Mesendoderm (in vitro differentiated cells): ENCODE measurements around the gene GRIK4.
A peak's percentile ranks its signal among the peaks of the same experiment; 100 is the strongest.
"Not testable (repeated sequence)": the region's sequence is repeated elsewhere in the genome, so short reads cannot be mapped to it uniquely, and the experiment has no call there.

ENCODE experiments used
- DNase-seq: peaks from one replicate; pipeline ENCODE4 v3.0.0; 2013
- H2AK5ac ChIP-seq: 2 replicates; pipeline ENCODE4 v1.6.1; 2013; ENCODE audit warnings: low read length, inconsistent platforms
- H2BK120ac ChIP-seq: 2 replicates; pipeline ENCODE4 v1.6.1; 2013; ENCODE audit warnings: low read depth, mild to moderate bottlenecking, low read length, moderate library complexity, mixed read lengths
- H2BK15ac ChIP-seq: replicated peaks from 2 replicates; pipeline ENCODE4 v1.6.1; 2013; ENCODE audit warnings: low read depth, mild to moderate bottlenecking, moderate library complexity
- H2BK5ac ChIP-seq: 2 replicates; pipeline ENCODE4 v1.6.1; 2013; ENCODE audit warnings: low read length, inconsistent platforms
- H3K18ac ChIP-seq: 2 replicates; pipeline ENCODE4 v1.6.1; 2013; ENCODE audit warnings: mild to moderate bottlenecking, low read length, mixed read lengths
- H3K23ac ChIP-seq: one replicate; pipeline ENCODE4 v1.6.1; 2013; ENCODE audit warnings: low read length
- H3K27ac ChIP-seq: 2 replicates; pipeline ENCODE4 v1.5.1; 2013; ENCODE audit warnings: low read depth, mild to moderate bottlenecking, inconsistent platforms, low read length, moderate library complexity
- H3K27me3 ChIP-seq: 2 replicates; pipeline ENCODE4 v1.6.1; 2013; ENCODE audit warnings: low read length, control low read depth, mild to moderate bottlenecking, inconsistent platforms; ENCODE audit not compliant: insufficient read depth, poor library complexity
- H3K36me3 ChIP-seq: 2 replicates; pipeline ENCODE4 v1.6.1; 2013; ENCODE audit warnings: low read length, inconsistent platforms; ENCODE audit not compliant: control insufficient read depth, insufficient read depth
- H3K4ac ChIP-seq: one replicate; pipeline ENCODE4 v1.6.1; 2013; ENCODE audit warnings: low read depth, mild to moderate bottlenecking, low read length, moderate library complexity
- H3K4me1 ChIP-seq: 2 replicates; pipeline ENCODE4 v1.6.1; 2013; ENCODE audit warnings: low read depth, low read length, inconsistent platforms; ENCODE audit not compliant: control insufficient read depth
- H3K4me2 ChIP-seq: 2 replicates; pipeline ENCODE4 v1.6.1; 2013; ENCODE audit warnings: low read length
- H3K4me3 ChIP-seq: 2 replicates; pipeline ENCODE4 v1.5.1; 2013; ENCODE audit warnings: mild to moderate bottlenecking, low read length
- H3K56ac ChIP-seq: one replicate; pipeline ENCODE4 v1.6.1; 2013; ENCODE audit warnings: low read length
- H3K79me1 ChIP-seq: 2 replicates; pipeline ENCODE4 v1.6.1; 2013; ENCODE audit warnings: low read length, inconsistent platforms
- H3K79me2 ChIP-seq: 2 replicates; pipeline ENCODE4 v1.6.1; 2013; ENCODE audit warnings: mild to moderate bottlenecking, low read length; ENCODE audit not compliant: control insufficient read depth, insufficient read depth
- H3K9ac ChIP-seq: 2 replicates; pipeline ENCODE4 v1.6.1; 2013; ENCODE audit warnings: low read length, inconsistent platforms
- H4K5ac ChIP-seq: one replicate; pipeline ENCODE4 v1.6.1; 2013; ENCODE audit warnings: low read length
- H4K8ac ChIP-seq: one replicate; pipeline ENCODE4 v1.6.1; 2013; ENCODE audit warnings: low read depth, mild to moderate bottlenecking, control low read depth, low read length, moderate library complexity
- WGBS: extraction: QIAGEN DNeasy Blood & Tissue Kit; methylation state at CpG from one replicate; pipeline ENCODE4 v1.1.7; 2013; ENCODE audit warnings: low lambda C conversion rate, missing lambda C conversion rate; ENCODE audit not compliant: insufficient coverage; ENCODE audit errors: extremely low coverage; 5-methylcytosine and 5-hydroxymethylcytosine counted together

The GRIK4 gene

DNA sequence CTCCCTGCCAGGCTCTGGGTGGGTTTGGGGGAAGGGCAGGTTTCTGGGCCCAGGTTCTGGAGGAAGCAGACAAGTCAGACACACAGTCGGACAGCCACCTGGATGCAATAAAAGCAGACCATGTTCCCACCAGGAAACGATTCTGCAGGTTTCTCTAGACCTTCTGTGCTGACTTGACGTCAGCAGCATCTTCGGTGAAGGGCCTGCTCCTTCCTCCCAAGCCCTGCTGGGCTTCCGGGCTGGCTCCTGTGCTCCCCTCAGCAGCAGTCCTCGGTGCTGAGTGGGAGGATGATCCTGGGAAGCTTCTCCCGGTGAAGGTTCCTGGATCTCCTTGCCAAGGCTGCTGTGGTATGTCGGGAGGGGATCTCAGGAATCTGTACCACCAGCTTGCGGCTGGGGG lies 240.0 kb downstream of the GRIK4 start:
- no CpG with 5 or more reads among the region's 9 CpGs for WGBS
- H3K23ac ChIP-seq: no peak overlapping the region

DNA sequence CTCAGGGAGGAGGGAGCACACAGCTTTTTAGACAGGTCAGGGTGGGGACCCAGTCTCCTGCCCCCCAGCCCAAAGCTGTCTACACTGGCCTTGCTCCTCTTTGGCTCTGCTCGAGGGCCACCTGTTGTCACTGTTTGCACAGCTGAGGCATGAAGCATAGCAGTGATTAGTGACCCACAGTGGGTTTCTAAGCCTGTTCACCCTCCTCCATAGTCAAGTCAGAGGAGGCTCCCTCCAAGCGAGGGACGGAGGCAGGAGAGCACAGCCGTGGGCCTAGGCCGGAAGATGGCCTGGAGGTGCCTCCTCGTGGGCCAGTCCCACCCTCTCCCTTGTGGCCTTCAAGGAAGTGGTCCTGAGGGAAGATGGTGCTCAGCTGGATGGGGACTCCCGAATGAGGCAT lies 241.1 kb downstream of the GRIK4 start:
- H2BK15ac ChIP-seq: no peak overlapping the region

More for the DNA sequence above, 240.0 kb downstream of the GRIK4 start:
- Histone ChIP-seq H3K4me2 (no peak overlapping the region), H4K5ac (no peak overlapping the region), H3K27ac (no peak overlapping the region), H3K4me3 (no peak overlapping the region), H2BK120ac (no peak overlapping the region), H3K9ac (no peak overlapping the region), H3K27me3 (no peaks in the 10 kb centered on the region), H3K36me3 (no peaks in the 10 kb centered on the region), H3K56ac (no peak overlapping the region), H2BK15ac (no peak overlapping the region), H3K4ac (no peak overlapping the region), H3K4me1 (peaks cover 2% of the 10 kb centered on the region), H3K79me2 (no peaks in the 10 kb centered on the region), H3K79me1 (no peaks in the 10 kb centered on the region), H2BK5ac (no peak overlapping the region), H2AK5ac (no peak overlapping the region), H4K8ac (no peak overlapping the region), H3K18ac (no peak overlapping the region)
- no peak for DNase-seq

DNA sequence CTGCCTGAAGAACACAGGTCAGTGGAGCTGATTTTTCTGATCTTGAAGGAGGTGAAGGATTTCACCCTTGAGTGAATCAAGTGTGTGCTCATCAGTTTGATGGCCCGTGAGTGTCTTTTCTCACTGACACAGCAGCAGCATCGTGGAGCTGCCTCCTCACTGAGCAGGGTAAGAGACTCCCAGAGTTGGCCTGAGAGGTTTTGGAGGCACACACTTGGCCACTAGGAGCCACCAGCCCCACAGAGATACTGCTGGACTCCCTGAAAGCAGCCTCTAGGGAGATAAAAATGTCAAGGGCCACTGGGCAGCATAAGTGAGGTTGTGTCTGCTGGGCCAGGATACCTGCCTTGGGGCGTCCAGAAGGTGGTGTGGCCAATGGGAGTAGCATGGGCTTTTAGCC lies 245.4 kb downstream of the GRIK4 start:
- H3K36me3 ChIP-seq: no peaks in the 10 kb centered on the region
- no peak overlapping the region for H4K5ac ChIP-seq
- H3K23ac ChIP-seq: no peak overlapping the region
- H3K27me3 ChIP-seq: no peaks in the 10 kb centered on the region
- no peak overlapping the region for H2BK120ac ChIP-seq
- no peaks in the 10 kb centered on the region for H3K79me1 ChIP-seq
- H3K4ac ChIP-seq: no peak overlapping the region
- no peak overlapping the region for H3K18ac ChIP-seq
- no peak overlapping the region for H3K4me2 ChIP-seq
- H3K4me3 ChIP-seq: no peak overlapping the region
- H2BK15ac ChIP-seq: no peak overlapping the region
- H3K4me1 ChIP-seq: no peaks in the 10 kb centered on the region
- DNase-seq: peak; percentile 43
- no peak overlapping the region for H3K9ac ChIP-seq
- H2AK5ac ChIP-seq: no peak overlapping the region
- no peaks in the 10 kb centered on the region for H3K79me2 ChIP-seq
- H2BK5ac ChIP-seq: no peak overlapping the region
- no peak overlapping the region for H4K8ac ChIP-seq
- H3K27ac ChIP-seq: no peak overlapping the region
- no peak overlapping the region for H3K56ac ChIP-seq
- WGBS: no CpG with 5 or more reads among the region's 3 CpGs

More for the DNA sequence above, 241.1 kb downstream of the GRIK4 start:
- H3K4ac ChIP-seq: no peak overlapping the region
- H4K8ac ChIP-seq: no peak overlapping the region
- no peak overlapping the region for H3K27ac ChIP-seq
- H2BK5ac ChIP-seq: no peak overlapping the region
- H3K56ac ChIP-seq: no peak overlapping the region
- H3K79me1 ChIP-seq: no peaks in the 10 kb centered on the region
- no peaks in the 10 kb centered on the region for H3K79me2 ChIP-seq
- WGBS: no CpG with 5 or more reads among the region's 7 CpGs
- H3K9ac ChIP-seq: no peak overlapping the region
- H2BK120ac ChIP-seq: no peak overlapping the region
- no peak overlapping the region for H3K18ac ChIP-seq
- DNase-seq: no peak
- no peak overlapping the region for H4K5ac ChIP-seq
- no peaks in the 10 kb centered on the region for H3K36me3 ChIP-seq
- H3K4me1 ChIP-seq: peaks cover 2% of the 10 kb centered on the region
- H3K23ac ChIP-seq: no peak overlapping the region
- H3K4me2 ChIP-seq: no peak overlapping the region
- no peak overlapping the region for H2AK5ac ChIP-seq
- H3K4me3 ChIP-seq: no peak overlapping the region
- H3K27me3 ChIP-seq: no peaks in the 10 kb centered on the region

DNA sequence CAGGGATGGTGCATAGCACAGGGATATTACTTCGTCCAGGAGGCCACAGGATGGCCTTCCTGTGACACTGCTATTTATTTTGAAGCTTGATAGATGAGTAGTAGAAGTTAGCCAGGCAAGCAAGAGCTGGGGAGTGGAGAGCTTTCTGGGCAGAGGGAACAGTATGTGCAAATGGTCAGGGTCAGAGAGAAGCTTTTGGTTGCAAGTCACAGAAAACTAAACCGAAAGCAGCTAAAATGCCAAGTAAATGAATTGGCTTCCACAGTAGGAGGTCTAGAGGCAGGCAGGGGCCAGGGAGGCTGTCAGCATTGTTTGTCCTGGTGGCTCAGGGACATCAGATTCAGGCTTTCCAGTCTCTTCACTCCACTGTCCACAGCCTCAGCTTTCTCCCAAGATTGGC lies 247.5 kb downstream of the GRIK4 start:
- WGBS: no CpG with 5 or more reads among the region's 2 CpGs
- H3K4me1 ChIP-seq: no peaks in the 10 kb centered on the region
- no peaks in the 10 kb centered on the region for H3K36me3 ChIP-seq
- H2BK5ac ChIP-seq: no peak overlapping the region
- no peak overlapping the region for H3K4me2 ChIP-seq
- H2BK120ac ChIP-seq: no peak overlapping the region
- no peak overlapping the region for H3K18ac ChIP-seq
- no peak overlapping the region for H3K9ac ChIP-seq
- no peak overlapping the region for H3K56ac ChIP-seq
- H4K8ac ChIP-seq: no peak overlapping the region
- no peak overlapping the region for H2AK5ac ChIP-seq
- no peaks in the 10 kb centered on the region for H3K79me1 ChIP-seq
- H2BK15ac ChIP-seq: no peak overlapping the region
- DNase-seq: peak; percentile 42
- no peak overlapping the region for H4K5ac ChIP-seq
- H3K79me2 ChIP-seq: no peaks in the 10 kb centered on the region
- H3K23ac ChIP-seq: no peak overlapping the region
- no peak overlapping the region for H3K27ac ChIP-seq
- H3K4me3 ChIP-seq: no peak overlapping the region
- H3K4ac ChIP-seq: no peak overlapping the region
- H3K27me3 ChIP-seq: no peaks in the 10 kb centered on the region

DNA sequence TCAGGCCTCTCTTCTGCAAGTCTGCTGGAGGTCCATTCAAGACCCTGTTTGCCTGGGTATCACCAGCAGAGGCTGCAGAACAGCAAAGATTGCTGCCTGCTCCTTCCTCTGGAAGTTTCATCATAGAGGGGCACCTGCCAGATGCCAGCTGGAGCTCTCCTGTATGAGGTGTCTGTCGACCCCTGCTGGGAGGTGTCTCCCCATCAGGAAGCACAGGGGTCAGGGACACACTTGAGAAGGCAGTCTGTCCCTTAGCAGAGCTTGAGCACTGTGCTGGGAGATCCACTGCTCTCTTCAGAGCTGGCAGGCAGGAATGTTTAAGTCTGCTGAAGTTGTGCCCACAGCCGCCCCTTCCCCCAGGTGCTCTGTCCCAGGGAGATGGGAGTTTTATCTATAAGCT lies 254.2 kb downstream of the GRIK4 start:
- H3K9ac ChIP-seq, H2BK15ac ChIP-seq, H3K27me3 ChIP-seq, DNase-seq, H2AK5ac ChIP-seq, H3K79me1 ChIP-seq, H3K4me2 ChIP-seq, H4K8ac ChIP-seq, H3K27ac ChIP-seq, H3K4ac ChIP-seq, H2BK120ac ChIP-seq, H3K4me1 ChIP-seq, H3K79me2 ChIP-seq, H3K18ac ChIP-seq, H3K23ac ChIP-seq, H4K5ac ChIP-seq, H3K4me3 ChIP-seq, H2BK5ac ChIP-seq, H3K56ac ChIP-seq, H3K36me3 ChIP-seq: not testable (repeated sequence)
- no CpG with 5 or more reads among the region's 2 CpGs for WGBS

DNA sequence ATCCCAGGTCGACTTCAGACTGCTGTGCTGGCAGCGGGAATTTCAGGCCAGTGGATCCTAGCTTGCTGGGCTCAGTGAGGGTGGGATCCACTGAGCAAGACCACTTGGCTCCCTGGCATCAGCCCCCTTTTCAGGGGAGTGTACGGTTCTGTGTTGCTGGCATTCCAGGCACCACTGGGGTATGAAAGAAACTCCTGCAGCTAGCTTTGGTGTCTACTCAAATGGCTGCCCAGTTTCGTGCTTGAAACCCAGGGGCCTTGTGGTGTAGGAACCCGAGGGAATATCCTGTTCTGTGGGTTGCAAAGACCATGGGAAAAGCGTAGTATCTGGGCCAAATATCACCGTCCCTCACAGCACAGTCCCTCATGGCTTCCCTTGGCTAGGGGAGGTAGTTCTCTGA lies 254.8 kb downstream of the GRIK4 start:
- Histone ChIP-seq H3K56ac (no peak overlapping the region), H3K4ac (no peak overlapping the region), H3K4me1 (no peaks in the 10 kb centered on the region), H2BK15ac (no peak overlapping the region), H4K8ac (no peak overlapping the region), H3K27me3 (no peaks in the 10 kb centered on the region), H4K5ac (no peak overlapping the region), H3K4me3 (no peak overlapping the region), H2BK5ac (no peak overlapping the region), H3K36me3 (no peaks in the 10 kb centered on the region), H3K27ac (no peak overlapping the region), H3K18ac (no peak overlapping the region), H2AK5ac (no peak overlapping the region), H2BK120ac (no peak overlapping the region), H3K23ac (no peak overlapping the region), H3K79me1 (no peaks in the 10 kb centered on the region), H3K9ac (no peak overlapping the region), H3K4me2 (no peak overlapping the region), H3K79me2 (no peaks in the 10 kb centered on the region)
- no CpG with 5 or more reads among the region's 7 CpGs for WGBS
- DNase-seq: no peak
